ENCODE results near the gene SEMA6A.

SEMA6A gene

GRCh38 chr5:116574367-116575325 is at the start of gene SEMA6A:
Gene SEMA6A (minus strand): TSS chr5:116574823. CDS start chr5:116504944, 69,879 bp downstream.
- no peak for DNase-seq

- no peak for DNase-seq
Measured at GRCh38 chr5:116622375-116623050, 47.9 kb upstream of the SEMA6A start.

- DNase-seq: no peak
Measured at GRCh38 chr5:116621599-116621998, 47.0 kb upstream of the SEMA6A start.

GRCh38 chr5:116616876-116617275 is 42.3 kb upstream of the SEMA6A start:
- no peak for DNase-seq

- no peak for DNase-seq
Measured at GRCh38 chr5:116614603-116614920, 39.9 kb upstream of the SEMA6A start.

- DNase-seq: no peak
Measured at GRCh38 chr5:116613445-116613844, 38.8 kb upstream of the SEMA6A start.

GRCh38 chr5:116612431-116612830 is 37.8 kb upstream of the SEMA6A start:
- DNase-seq: no peak

- no peak for DNase-seq
Measured at GRCh38 chr5:116605310-116606070, 30.9 kb upstream of the SEMA6A start.

GRCh38 chr5:116604805-116605204 is 30.2 kb upstream of the SEMA6A start:
- DNase-seq: no peak

- DNase-seq: no peak
Measured at GRCh38 chr5:116600876-116601275, 26.3 kb upstream of the SEMA6A start.

- no peak for DNase-seq
Measured at GRCh38 chr5:116598911-116599310, 24.3 kb upstream of the SEMA6A start.

- DNase-seq: no peak
Measured at GRCh38 chr5:116595498-116595897, 20.9 kb upstream of the SEMA6A start.

GRCh38 chr5:116593340-116593739 is 18.7 kb upstream of the SEMA6A start:
- DNase-seq: no peak

GRCh38 chr5:116585227-116585626 is 10.6 kb upstream of the SEMA6A start:
- no peak for DNase-seq

- no peak for DNase-seq
Measured at GRCh38 chr5:116583862-116584222, 9.2 kb upstream of the SEMA6A start.

- DNase-seq: no peak
Measured at GRCh38 chr5:116583085-116583861, 8.7 kb upstream of the SEMA6A start.

GRCh38 chr5:116581910-116582309 is 7.3 kb upstream of the SEMA6A start:
- DNase-seq: no peak

- no peak for DNase-seq
Measured at GRCh38 chr5:116579144-116579543, 4.5 kb upstream of the SEMA6A start.

GRCh38 chr5:116578676-116579075 is 4.1 kb upstream of the SEMA6A start:
- DNase-seq: no peak

GRCh38 chr5:116577064-116577788 is 2.6 kb upstream of the SEMA6A start:
- no peak for DNase-seq

GRCh38 chr5:116576053-116576713 is 1.6 kb upstream of the SEMA6A start:
- no peak for DNase-seq

Measured in CD4-positive, alpha-beta T cell treated with Interleukin-17A for 4 hours (primary cell).